Loucy (cell line): Measurements from ENCODE around the gene HIRA.

Experiments used
- H2AFZ ChIP-seq: fragments of 200-600 bp; sonication (generic); 2 replicates; pipeline ENCODE4 v1.6.0; 2016; ENCODE audit warnings: antibody characterized with exemption, mild to moderate bottlenecking, low read length, moderate library complexity
- H3F3A ChIP-seq: fragments of 200-600 bp; 2 replicates; pipeline ENCODE4 v1.6.0; 2016; ENCODE audit warnings: antibody characterized with exemption, low read depth, mild to moderate bottlenecking
- H3K27me3 ChIP-seq: fragments of 200-600 bp; sonication (generic); 2 replicates; pipeline ENCODE4 v1.6.1; 2014; ENCODE audit warnings: low read length, mild to moderate bottlenecking; ENCODE audit not compliant: insufficient read depth, poor library complexity, severe bottlenecking
- H3K36me3 ChIP-seq: fragments of 200-600 bp; sonication (generic); 2 replicates; pipeline ENCODE4 v1.6.1; 2016; ENCODE audit warnings: low read length; ENCODE audit not compliant: insufficient read depth
- H3K4me1 ChIP-seq: fragments of 200-600 bp; sonication (generic); 2 replicates; pipeline ENCODE4 v1.5.1; 2014; ENCODE audit warnings: low read length, mild to moderate bottlenecking; ENCODE audit not compliant: insufficient read depth, poor library complexity, severe bottlenecking
- H3K4me2 ChIP-seq: fragments of 200-600 bp; sonication (generic); 2 replicates; pipeline ENCODE4 v1.6.0; 2014; ENCODE audit warnings: antibody characterized with exemption, low read length, low read depth, mild to moderate bottlenecking; ENCODE audit not compliant: poor library complexity, severe bottlenecking
- H3K4me3 ChIP-seq: fragments of 200-600 bp; sonication (generic); 2 replicates; pipeline ENCODE4 v1.5.1; 2014; ENCODE audit warnings: low read length, mild to moderate bottlenecking, mixed read lengths; ENCODE audit not compliant: poor library complexity, severe bottlenecking
- H3K79me2 ChIP-seq: fragments of 200-600 bp; sonication (generic); 2 replicates; pipeline ENCODE4 v1.6.1; 2014; ENCODE audit warnings: low read length; ENCODE audit not compliant: insufficient read depth
- H3K9ac ChIP-seq: fragments of 200-600 bp; sonication (generic); 2 replicates; pipeline ENCODE4 v1.6.0; 2014; ENCODE audit warnings: mild to moderate bottlenecking, low read depth, low read length, moderate library complexity; ENCODE audit not compliant: poor library complexity, severe bottlenecking
- H3K9me2 ChIP-seq: fragments of 200-600 bp; sonication (generic); replicated peaks from 2 replicates; pipeline ENCODE4 v1.6.1; 2016; ENCODE audit warnings: low read depth, low read length, mixed read lengths
- H3K9me3 ChIP-seq: fragments of 200-600 bp; sonication (generic); 2 replicates; pipeline ENCODE4 v1.6.1; 2014; ENCODE audit warnings: mild to moderate bottlenecking, antibody characterized with exemption, low read length, low read depth; ENCODE audit not compliant: insufficient read depth
- H4K20me1 ChIP-seq: fragments of 200-600 bp; sonication (generic); 2 replicates; pipeline ENCODE4 v1.6.0; 2014; ENCODE audit warnings: antibody characterized with exemption, low read length, mild to moderate bottlenecking; ENCODE audit not compliant: insufficient read depth, poor library complexity, severe bottlenecking
- CTCF ChIP-seq: fragments of 200-600 bp; sonication (generic); conservative IDR thresholded peaks from 2 replicates; pipeline ENCODE4 v1.5.1; 2014; ENCODE audit warnings: mild to moderate bottlenecking, antibody characterized with exemption, low read length
- EZH2phosphoT487 ChIP-seq: fragments of 200-600 bp; IDR thresholded peaks from 2 replicates; pipeline ENCODE4 v1.6.1; 2018; ENCODE audit warnings: antibody characterized with exemption, mild to moderate bottlenecking, moderate library complexity, borderline replicate concordance

HIRA gene

DNA sequence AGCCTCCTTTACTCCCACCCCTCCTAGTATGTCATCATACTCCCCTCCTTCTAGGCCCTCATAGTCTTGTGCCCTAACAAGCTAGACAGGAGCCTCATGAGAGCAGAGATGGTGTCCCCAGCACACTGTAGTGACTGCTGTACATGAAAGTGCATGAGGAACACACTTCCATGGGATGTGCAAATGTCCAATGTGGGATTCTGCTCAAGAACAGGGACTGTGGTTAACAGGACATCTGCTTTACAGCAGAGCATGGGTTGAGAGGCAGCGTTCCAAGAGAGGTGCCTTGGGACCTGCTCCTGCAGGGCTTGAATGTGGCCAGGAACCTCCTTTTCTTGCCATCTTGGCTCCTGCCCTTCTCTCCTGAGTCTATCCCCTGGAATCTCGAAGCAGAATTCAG is 45.3 kb downstream of the HIRA start:
- Histone ChIP-seq H2AFZ (no peak overlapping the region), H3K4me1 (no peaks in the 10 kb centered on the region), H3K79me2 (no peaks in the 10 kb centered on the region), H3K9me2 (no peaks in the 10 kb centered on the region), H3K4me3 (no peak overlapping the region), H3K36me3 (peaks cover 94% of the 10 kb centered on the region), H3K9ac (no peak overlapping the region), H3K9me3 (no peaks in the 10 kb centered on the region), H4K20me1 (no peaks in the 10 kb centered on the region), H3K4me2 (no peak overlapping the region), H3K27me3 (no peaks in the 10 kb centered on the region), H3F3A (no peaks in the 10 kb centered on the region; the same call in 1 of the 2 replicates)
- TF ChIP-seq CTCF (no peak), EZH2phosphoT487 (no peak)

GRCh38 chr22:19385221-19385906 is 46.2 kb downstream of the HIRA start:
- Histone ChIP-seq H3K4me1 (no peaks in the 10 kb centered on the region), H3K9me2 (no peaks in the 10 kb centered on the region), H4K20me1 (no peaks in the 10 kb centered on the region), H2AFZ (no peak overlapping the region), H3K9me3 (no peaks in the 10 kb centered on the region), H3K4me2 (no peak overlapping the region), H3K4me3 (no peak overlapping the region), H3K27me3 (no peaks in the 10 kb centered on the region), H3K9ac (no peak overlapping the region), H3K36me3 (peaks cover 92% of the 10 kb centered on the region), H3F3A (no peaks in the 10 kb centered on the region), H3K79me2 (no peaks in the 10 kb centered on the region)
- TF ChIP-seq CTCF (no peak), EZH2phosphoT487 (no peak)

DNA sequence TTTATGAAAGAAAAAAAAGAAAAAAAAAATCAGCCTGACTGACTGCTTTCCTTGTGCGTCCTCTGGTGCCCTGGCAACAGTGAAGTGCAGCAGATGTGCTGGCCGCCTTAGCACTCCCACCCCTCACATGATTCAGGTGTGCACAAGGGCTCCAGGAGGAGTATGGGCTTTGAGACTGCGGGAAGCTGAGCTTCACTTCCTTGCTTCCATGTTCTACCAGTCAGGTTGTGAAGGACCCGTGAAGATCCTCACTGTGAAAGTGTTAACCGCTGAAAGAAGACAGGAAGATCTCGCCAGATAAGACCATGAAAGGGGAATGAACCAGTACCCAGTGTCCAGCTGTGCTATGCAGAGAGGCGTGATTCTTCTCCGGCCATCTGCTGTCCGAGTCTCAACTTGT is 48.2 kb downstream of the HIRA start:
- TF ChIP-seq EZH2phosphoT487 (no peak), CTCF (no peak)

More for the DNA sequence above, 48.2 kb downstream of the HIRA start:
- H3K79me2 ChIP-seq: no peaks in the 10 kb centered on the region
- no peaks in the 10 kb centered on the region for H3K4me1 ChIP-seq
- no peak overlapping the region for H3K4me2 ChIP-seq
- no peaks in the 10 kb centered on the region for H3K9me3 ChIP-seq
- H4K20me1 ChIP-seq: no peaks in the 10 kb centered on the region
- H2AFZ ChIP-seq: no peak overlapping the region
- no peaks in the 10 kb centered on the region for H3F3A ChIP-seq
- no peaks in the 10 kb centered on the region for H3K27me3 ChIP-seq
- H3K9me2 ChIP-seq: no peaks in the 10 kb centered on the region
- H3K36me3 ChIP-seq: peaks cover 79% of the 10 kb centered on the region
- no peak overlapping the region for H3K4me3 ChIP-seq
- no peak overlapping the region for H3K9ac ChIP-seq
